Calu3 (cell line): ENCODE measurements around the gene ELMO1. TPM values are rescaled to one million over a fixed set of nuclear protein-coding genes. Genes with fewer than 3 reads are reported as not detected.

ENCODE experiments used
- BruUV-seq: library from RNA; stranded (reverse); fragments of 400-500 nt; replicated peaks from 2 replicates; lab custom pipeline; 2021; lab: Mats Ljungman, UMichigan
- CTCF ChIA-PET: fragments of 300-600 bp; sonication (Branson Sonifier 250); formaldehyde crosslinking; loops from one replicate; lab custom pipeline; 2022; ENCODE audit warnings: antibody characterized with exemption; lab: Charles Lee
- DNase-seq: peaks from one replicate; pipeline ENCODE4 v3.0.0; 2022
- H3K27ac Mint-ChIP-seq: one replicate; pipeline ENCODE4 v1.8.0; 2022; ENCODE audit warnings: mixed read lengths; ENCODE audit not compliant: unreplicated experiment
- H3K27me3 Mint-ChIP-seq: one replicate; pipeline ENCODE4 v1.8.0; 2022; ENCODE audit warnings: mixed read lengths; ENCODE audit not compliant: unreplicated experiment
- H3K36me3 Mint-ChIP-seq: one replicate; pipeline ENCODE4 v1.8.0; 2022; ENCODE audit warnings: mild to moderate bottlenecking, moderate library complexity, mixed read lengths; ENCODE audit not compliant: insufficient read depth, unreplicated experiment
- H3K4me1 Mint-ChIP-seq: one replicate; pipeline ENCODE4 v1.8.0; 2022; ENCODE audit warnings: mild to moderate bottlenecking, low read depth, mixed read lengths; ENCODE audit not compliant: unreplicated experiment
- H3K4me3 Mint-ChIP-seq: one replicate; pipeline ENCODE4 v1.8.0; 2022; ENCODE audit warnings: mild to moderate bottlenecking, low read depth, moderate library complexity, mixed read lengths; ENCODE audit not compliant: unreplicated experiment
- H3K9me3 Mint-ChIP-seq: one replicate; pipeline ENCODE4 v1.8.0; 2022; ENCODE audit warnings: low read depth, mixed read lengths; ENCODE audit not compliant: unreplicated experiment
- intact Hi-C: fragments of 100-400 bp; cut with micrococcal nuclease; formaldehyde crosslinking; loops from one replicate; pipeline ENCODE4 v1.10.0; 2022; ENCODE audit not compliant: unreplicated experiment
- total RNA-seq: library from RNA; stranded (reverse); gene quantifications from 2 replicates; pipeline ENCODE4 v1.2.3, GENCODE V29; 2022
- TF ChIP-seq, protein P1 (sequence below): fragments of 200-600 bp; IDR thresholded peaks from one replicate; pipeline ENCODE4 v1.8.0; 2022; ENCODE audit warnings: antibody characterized with exemption; ENCODE audit not compliant: unreplicated experiment

The ELMO1 gene
- total RNA-seq, 1 experiment from 2014 or later, result not detected

DNA sequence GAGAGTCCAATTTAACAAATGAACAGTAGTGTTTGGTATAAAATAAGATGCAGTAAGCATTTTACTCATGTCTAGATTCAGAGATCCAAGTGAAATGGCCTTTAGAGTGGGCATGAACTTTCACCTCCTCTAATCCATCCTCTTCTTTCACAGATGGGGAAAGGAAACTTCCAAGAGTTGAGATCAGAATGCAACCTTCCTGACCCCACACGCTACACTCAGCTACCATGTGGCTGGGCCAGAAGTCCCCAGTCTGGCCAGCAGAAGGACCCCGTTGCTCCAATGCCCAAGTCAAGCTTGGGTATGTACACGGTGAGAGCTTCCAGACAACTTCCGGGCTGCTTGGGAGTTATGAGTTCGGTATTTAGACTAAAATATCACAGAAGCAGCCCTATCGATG lies 228.0 kb downstream of the ELMO1 start:
- no peak for DNase-seq
- TF ChIP-seq, protein P1, sequence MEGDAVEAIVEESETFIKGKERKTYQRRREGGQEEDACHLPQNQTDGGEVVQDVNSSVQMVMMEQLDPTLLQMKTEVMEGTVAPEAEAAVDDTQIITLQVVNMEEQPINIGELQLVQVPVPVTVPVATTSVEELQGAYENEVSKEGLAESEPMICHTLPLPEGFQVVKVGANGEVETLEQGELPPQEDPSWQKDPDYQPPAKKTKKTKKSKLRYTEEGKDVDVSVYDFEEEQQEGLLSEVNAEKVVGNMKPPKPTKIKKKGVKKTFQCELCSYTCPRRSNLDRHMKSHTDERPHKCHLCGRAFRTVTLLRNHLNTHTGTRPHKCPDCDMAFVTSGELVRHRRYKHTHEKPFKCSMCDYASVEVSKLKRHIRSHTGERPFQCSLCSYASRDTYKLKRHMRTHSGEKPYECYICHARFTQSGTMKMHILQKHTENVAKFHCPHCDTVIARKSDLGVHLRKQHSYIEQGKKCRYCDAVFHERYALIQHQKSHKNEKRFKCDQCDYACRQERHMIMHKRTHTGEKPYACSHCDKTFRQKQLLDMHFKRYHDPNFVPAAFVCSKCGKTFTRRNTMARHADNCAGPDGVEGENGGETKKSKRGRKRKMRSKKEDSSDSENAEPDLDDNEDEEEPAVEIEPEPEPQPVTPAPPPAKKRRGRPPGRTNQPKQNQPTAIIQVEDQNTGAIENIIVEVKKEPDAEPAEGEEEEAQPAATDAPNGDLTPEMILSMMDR, result no peak
- CTCF ChIA-PET, result interaction anchor here (1.1 kb wide), 1 partner anchor 39 kb away, joined by 3 read pairs; no protein-coding TSS in a partner anchor
- peaks cover 62% of the 10 kb centered on the region for H3K27me3 Mint-ChIP-seq
- no peak overlapping the region for H3K4me3 Mint-ChIP-seq
- no peaks in the 10 kb centered on the region for H3K36me3 Mint-ChIP-seq
- intact Hi-C loops, result no loop called here
- BruUV-seq, result no TSS peak
- no peak overlapping the region for H3K27ac Mint-ChIP-seq
- H3K4me1 Mint-ChIP-seq, result no peaks in the 10 kb centered on the region
- H3K9me3 Mint-ChIP-seq, result no peaks in the 10 kb centered on the region

DNA sequence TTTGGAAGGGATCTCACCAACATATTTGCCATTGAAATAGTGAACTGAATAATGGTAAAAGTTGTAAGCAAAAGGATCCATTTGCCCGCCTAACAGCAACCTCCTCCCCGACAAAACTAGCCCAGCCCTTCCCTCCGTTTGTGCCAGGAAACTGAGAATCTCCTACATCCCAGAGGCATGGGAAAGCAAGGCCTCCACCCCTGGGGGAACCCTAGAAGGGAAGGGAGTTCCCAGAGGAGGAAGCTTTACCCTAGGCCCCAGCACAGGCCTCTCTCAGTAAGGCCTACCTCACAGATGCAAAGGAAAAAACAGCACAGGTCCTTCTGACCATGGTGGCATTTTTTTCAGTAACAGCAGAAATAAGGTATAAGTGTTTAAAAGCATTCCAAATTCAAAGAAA lies 229.7 kb downstream of the ELMO1 start:
- TF ChIP-seq, protein P1, result no peak
- Mint-ChIP-seq H3K36me3 (no peaks in the 10 kb centered on the region), H3K4me1 (no peaks in the 10 kb centered on the region), H3K27me3 (peaks cover 62% of the 10 kb centered on the region), H3K9me3 (no peaks in the 10 kb centered on the region), H3K4me3 (no peak overlapping the region), H3K27ac (no peak overlapping the region)
- DNase-seq, result no peak
- CTCF ChIA-PET, result no interaction called here
- no TSS peak for BruUV-seq
- intact Hi-C loops, result no loop called here

DNA sequence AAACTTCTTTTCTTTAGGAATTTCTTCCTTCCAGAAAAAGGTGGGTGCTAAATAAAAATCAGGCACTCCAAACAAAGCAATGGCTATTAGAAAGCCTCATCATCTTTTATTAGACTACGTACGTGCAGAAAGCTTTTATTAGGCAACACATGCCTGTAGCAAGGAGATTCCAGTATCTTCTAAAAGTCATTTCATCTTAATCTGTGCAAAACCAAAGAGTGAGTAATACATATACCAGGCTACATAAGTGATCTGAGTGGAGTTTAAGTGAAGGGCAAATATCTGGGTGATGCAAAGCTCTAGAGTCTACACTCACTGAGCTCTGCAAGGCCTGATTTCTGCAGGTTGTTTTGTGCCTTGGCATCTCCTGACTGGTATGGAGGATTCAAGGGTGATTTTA lies 231.7 kb downstream of the ELMO1 start:
- CTCF ChIA-PET, result no interaction called here
- Mint-ChIP-seq H3K36me3 (no peaks in the 10 kb centered on the region), H3K27ac (no peak overlapping the region), H3K4me1 (no peaks in the 10 kb centered on the region), H3K4me3 (no peak overlapping the region), H3K9me3 (no peaks in the 10 kb centered on the region), H3K27me3 (peaks cover 69% of the 10 kb centered on the region)
- TF ChIP-seq, protein P1, result no peak
- no peak for DNase-seq
- BruUV-seq, result no TSS peak
- intact Hi-C loops, result no loop called here

DNA sequence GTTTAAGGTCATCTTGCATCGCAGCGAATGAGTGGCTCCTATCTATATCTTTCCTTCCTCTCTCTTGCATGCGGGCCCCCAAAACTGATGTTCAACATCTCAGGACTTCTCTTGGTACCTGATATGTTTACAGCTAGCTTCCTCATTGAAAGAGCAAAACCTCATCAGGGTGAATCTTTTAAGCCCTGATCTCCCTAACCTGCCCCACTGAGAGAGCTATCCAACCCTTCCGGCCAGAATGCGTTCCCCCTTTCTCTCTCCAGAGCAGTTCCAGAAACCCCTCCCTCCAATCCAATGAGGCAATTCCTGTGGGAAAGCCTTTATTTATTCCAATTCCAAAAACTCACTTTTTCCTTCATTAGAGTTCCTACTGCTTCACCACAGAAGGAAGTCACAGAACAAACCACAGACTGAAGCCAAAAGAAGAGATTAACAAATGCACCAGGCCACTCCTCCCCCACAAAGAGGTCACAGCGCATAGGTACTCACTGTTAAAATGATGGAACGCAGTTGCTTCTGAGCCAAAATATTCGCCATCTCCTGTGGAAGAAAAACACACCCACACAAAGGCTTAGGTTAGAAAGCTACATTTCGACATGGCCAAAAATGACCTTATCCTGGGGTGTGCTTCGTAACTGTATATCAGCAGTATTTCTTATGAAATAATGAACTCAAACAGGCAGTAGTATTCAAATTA lies 232.4 kb downstream of the ELMO1 start:
- Mint-ChIP-seq H3K36me3 (no peaks in the 10 kb centered on the region), H3K9me3 (no peaks in the 10 kb centered on the region), H3K4me3 (no peak overlapping the region), H3K4me1 (no peaks in the 10 kb centered on the region), H3K27ac (no peak overlapping the region), H3K27me3 (peaks cover 69% of the 10 kb centered on the region)
- CTCF ChIA-PET, result no interaction called here
- TF ChIP-seq, protein P1, result no peak
- intact Hi-C loops, result no loop called here
- no peak for DNase-seq
- no TSS peak for BruUV-seq
